GM12873 (cell line): ENCODE results near the gene CPNE6.

ENCODE experiments used
- CTCF ChIP-seq: IDR thresholded peaks from 2 replicates; pipeline ENCODE4 v1.5.1; 2012; ENCODE audit warnings: low read depth, mild to moderate bottlenecking, moderate library complexity, low read length, control low read depth; ENCODE audit not compliant: insufficient read depth; ENCODE audit errors: missing control alignments

CPNE6 gene

DNA sequence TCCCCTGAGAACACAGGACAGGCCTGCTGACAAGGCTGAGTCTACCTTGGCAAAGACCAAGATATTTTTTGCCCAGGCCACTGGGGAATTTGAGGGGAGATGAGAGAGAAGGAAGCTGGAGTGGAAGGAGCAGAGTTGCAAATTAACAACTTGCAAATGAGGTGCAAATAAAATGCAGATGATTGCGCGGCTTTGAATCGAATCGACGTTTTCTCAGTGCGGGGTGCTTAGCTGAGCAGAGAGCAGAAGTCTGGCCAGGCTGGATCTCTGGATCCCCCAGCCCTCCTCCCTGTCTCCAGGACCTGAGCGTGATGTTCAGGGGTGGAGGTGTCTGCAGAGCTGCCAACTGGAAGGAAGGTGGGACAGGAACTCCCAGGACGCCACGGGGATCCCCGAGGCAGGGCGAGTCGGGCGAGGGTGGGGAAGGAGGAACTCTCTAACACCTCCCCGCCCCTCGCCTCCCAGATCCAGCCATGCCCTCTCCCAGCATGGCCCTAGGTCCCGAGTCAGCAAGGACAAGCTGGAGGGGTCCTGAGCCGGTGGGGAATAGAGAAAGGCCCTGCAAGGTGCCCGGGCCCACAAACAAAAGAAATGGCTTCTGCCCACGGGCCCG, 20.1 kb upstream of the CPNE6 start:
- TF ChIP-seq CTCF, result no peak

- TF ChIP-seq CTCF, result no peak
Measured at GRCh38 chr14:24051789-24052655, 19.3 kb upstream of the CPNE6 start, which contains the start of gene CARMIL3. TSS of gene CARMIL3 (plus strand) at chr14:24052009. CDS start at chr14:24052154, 145 bp downstream.

DNA sequence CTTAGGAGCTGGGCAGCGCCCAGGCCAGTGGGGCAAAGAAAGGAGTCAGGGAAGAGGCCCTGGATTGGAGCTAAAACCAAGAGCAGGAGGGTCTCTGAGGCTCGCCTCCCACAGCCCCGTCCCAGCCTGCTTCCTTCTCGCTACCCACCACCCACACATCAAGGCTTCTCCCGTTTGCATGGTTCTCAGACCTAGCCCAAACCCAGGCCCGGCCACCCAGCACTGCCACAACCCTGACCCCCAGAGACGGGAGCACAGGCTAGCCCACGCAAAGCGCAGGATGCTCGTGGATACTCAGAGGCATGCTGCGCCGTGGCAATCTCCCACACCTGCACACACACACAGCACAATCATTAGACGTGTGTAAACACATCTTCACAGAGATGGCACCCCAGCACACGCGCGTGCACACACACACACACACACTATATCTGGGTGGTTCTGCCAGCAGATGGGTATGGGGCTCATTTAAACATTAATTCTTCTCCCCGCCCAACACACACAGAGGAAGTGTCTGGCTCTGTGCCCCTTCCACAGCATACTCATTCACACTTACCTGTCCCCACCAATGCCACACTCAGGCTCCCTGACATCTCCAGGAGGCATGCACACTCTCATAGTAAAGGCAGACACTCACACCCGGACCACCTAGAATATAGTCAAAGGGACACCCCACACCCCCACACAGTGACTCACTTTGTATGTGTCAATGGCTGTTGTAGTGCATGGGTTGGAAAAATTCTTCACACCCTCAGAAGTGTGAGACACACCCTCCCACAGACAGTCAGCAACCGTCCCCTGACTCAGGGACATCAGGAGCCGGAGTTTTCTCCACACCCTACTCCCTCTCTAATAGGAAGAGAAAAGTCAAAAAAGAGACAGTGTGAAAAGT, 18.5 kb upstream of the CPNE6 start:
- TF ChIP-seq CTCF, result no peak

DNA sequence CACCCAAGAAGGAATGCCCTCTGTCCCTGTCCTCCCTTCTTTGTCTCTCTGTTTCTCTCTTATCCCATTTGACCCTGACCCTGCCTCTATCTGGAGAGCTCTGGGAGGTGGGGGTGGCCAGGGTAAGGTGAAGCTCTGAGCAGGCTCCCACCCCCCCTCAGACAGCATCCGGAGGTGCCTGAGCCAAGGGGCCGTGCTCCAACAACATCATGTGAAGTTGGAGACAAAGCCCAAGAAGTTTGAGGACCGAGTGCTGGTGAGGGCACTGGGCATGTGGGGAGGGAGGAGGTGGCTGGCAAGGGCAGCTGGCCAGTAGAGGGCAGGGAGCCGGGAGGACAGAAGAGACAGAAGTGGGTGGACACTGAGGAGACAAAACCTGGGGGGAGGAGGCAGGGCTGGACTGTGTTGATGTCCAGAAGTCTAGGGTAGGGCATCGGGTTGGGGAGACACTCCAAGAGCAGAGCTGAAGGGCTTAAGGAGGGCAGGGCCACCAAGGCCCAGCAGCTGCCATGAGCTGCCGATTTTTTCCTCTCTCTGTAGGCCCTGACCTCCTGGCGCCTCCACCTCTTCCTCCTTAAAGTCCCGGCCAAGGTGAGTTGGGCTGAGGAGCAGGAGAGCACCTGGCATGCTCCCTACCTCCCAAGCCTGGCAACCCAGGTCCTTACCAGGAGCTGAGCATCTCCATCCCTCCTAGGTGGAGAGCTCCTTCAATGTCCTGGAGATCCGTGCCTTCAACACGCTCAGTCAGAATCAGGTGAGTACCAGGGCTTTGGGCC, 17.6 kb upstream of the CPNE6 start:
- no peak for TF ChIP-seq CTCF

- TF ChIP-seq CTCF, result no peak
Measured at GRCh38 chr14:24054324-24054641, 17.1 kb upstream of the CPNE6 start.

DNA sequence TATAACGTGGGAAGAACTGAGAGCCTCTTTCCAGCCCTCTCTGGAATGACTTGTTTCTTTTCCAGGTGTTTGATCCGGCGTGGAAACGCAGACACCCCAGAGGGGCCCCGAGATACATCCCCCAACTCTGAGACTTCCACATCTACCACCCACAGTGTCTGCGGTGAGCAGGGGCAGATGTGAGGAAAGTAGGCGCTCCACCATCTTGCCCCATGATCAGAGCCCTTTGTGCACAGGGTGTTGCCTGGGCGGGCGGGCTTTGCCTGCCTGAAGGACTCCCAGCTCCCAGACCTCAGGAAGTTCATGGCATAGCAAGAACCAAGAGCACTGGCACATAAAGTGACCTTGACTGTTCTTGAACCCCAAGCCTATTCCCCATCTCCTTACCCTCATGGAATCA, 16.7 kb upstream of the CPNE6 start:
- no peak for TF ChIP-seq CTCF
